Caco-2 (cell line): ENCODE data around the gene NTN1. TPM values are rescaled to one million over a fixed set of nuclear protein-coding genes. Genes with fewer than 3 reads are reported as not detected.

Source experiments
- BruUV-seq: library from RNA; stranded (reverse); fragments of 400-500 nt; replicated peaks from 2 replicates; lab custom pipeline; 2021; lab: Mats Ljungman, UMichigan
- CTCF ChIA-PET: fragments of 300-600 bp; sonication (Branson Sonifier 250); formaldehyde crosslinking; loops from one replicate; lab custom pipeline; 2022; ENCODE audit warnings: antibody characterized with exemption; lab: Charles Lee
- POLR2A ChIA-PET: fragments of 300-600 bp; sonication (Branson Sonifier 250); formaldehyde crosslinking; loops from one replicate; lab custom pipeline; 2022; ENCODE audit warnings: antibody characterized with exemption; lab: Charles Lee
- DNase-seq, 2 experiments: peaks; one replicate each; pipeline versions ENCODE4 v3.0.0 to v3.0.0-alpha.2; 2020 to 2022
- H3K27me3 ChIP-seq: replicated peaks from 2 replicates; pipeline ENCODE4 v1.6.0; 2011; ENCODE audit warnings: low read length; ENCODE audit not compliant: control insufficient read depth, insufficient read depth
- H3K36me3 ChIP-seq: 2 replicates; pipeline ENCODE4 v1.5.1; 2011; ENCODE audit warnings: low read length; ENCODE audit not compliant: control insufficient read depth, insufficient read depth
- H3K4me1 ChIP-seq: fragments of 250-450 bp; sonication (Bioruptor Pico); 2 replicates; pipeline ENCODE4 v1.5.1; 2020; ENCODE audit warnings: mild to moderate bottlenecking
- H3K4me3 ChIP-seq: 2 replicates; pipeline ENCODE4 v1.5.1; 2011; ENCODE audit warnings: low read depth, mild to moderate bottlenecking, control low read depth, low read length
- H3K9me3 ChIP-seq: fragments of 250-450 bp; sonication (Bioruptor Pico); 2 replicates; pipeline ENCODE4 v1.5.1; 2020; ENCODE audit warnings: mild to moderate bottlenecking, moderate library complexity
- H3K27ac Mint-ChIP-seq: one replicate; pipeline ENCODE4 v1.8.0; 2022; ENCODE audit warnings: mixed read lengths; ENCODE audit not compliant: unreplicated experiment
- H3K27me3 Mint-ChIP-seq: one replicate; pipeline ENCODE4 v1.8.0; 2022; ENCODE audit warnings: mixed read lengths; ENCODE audit not compliant: insufficient read depth, unreplicated experiment
- H3K36me3 Mint-ChIP-seq: one replicate; pipeline ENCODE4 v1.8.0; 2022; ENCODE audit warnings: mild to moderate bottlenecking, mixed read lengths; ENCODE audit not compliant: insufficient read depth, unreplicated experiment
- H3K4me1 Mint-ChIP-seq: one replicate; pipeline ENCODE4 v1.8.0; 2022; ENCODE audit warnings: low read depth, mixed read lengths; ENCODE audit not compliant: unreplicated experiment
- H3K4me3 Mint-ChIP-seq: one replicate; pipeline ENCODE4 v1.8.0; 2022; ENCODE audit warnings: mild to moderate bottlenecking, moderate library complexity, mixed read lengths; ENCODE audit not compliant: unreplicated experiment
- H3K9me3 Mint-ChIP-seq: one replicate; pipeline ENCODE4 v1.8.0; 2022; ENCODE audit warnings: mixed read lengths; ENCODE audit not compliant: unreplicated experiment
- intact Hi-C: fragments of 100-400 bp; cut with micrococcal nuclease; formaldehyde crosslinking; loops from one replicate; pipeline ENCODE4 v1.10.0; 2022; ENCODE audit not compliant: unreplicated experiment
- total RNA-seq: library from RNA; stranded (reverse); gene quantifications from 2 replicates; pipeline ENCODE4 v1.2.3, GENCODE V29; 2022
- TF ChIP-seq, protein P1 (sequence below), 2 experiments: fragments of 200-600 bp in 1 of 2; IDR thresholded peaks; 1 replicate in 1 of 2; 2 replicates in 1 of 2; pipeline versions ENCODE4 v1.5.1 to v1.8.0; 2011 to 2022; ENCODE audit warnings: antibody characterized with exemption in 1 of 2, control low read depth in 1 of 2, inconsistent platforms in 1 of 2, low read depth in 1 of 2, low read length in 1 of 2, mild to moderate bottlenecking in 1 of 2, moderate library complexity in 1 of 2; ENCODE audit not compliant: insufficient read depth in 1 of 2, severe bottlenecking in 1 of 2, unreplicated experiment in 1 of 2

Gene NTN1
- total RNA-seq, 1 experiment from 2014 or later = 0.88 TPM

DNA sequence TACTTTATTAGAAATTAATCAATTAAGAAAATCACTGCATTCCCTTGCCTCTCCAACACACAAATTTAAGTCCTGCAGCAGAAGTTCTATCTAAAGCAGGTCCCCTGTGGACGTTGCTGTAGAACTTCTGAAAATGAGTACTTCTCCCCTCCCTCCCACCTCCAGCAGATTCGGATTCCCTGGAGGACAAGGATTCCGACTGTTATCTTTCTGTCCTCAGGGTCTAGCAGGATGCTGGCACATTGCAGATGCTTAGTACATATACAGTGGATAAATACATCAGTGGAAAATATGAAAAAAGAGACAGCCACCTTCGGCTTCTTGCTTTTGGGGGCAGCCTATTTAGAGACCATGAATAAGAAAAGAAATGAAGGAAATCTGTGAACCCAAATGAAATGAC lies 32.1 kb downstream of the NTN1 start:
- H3K36me3 ChIP-seq = no peaks in the 10 kb centered on the region
- intact Hi-C loops = no loop called here
- ChIA-PET CTCF (no interaction called here), POLR2A (no interaction called here)
- no peaks in the 10 kb centered on the region for H3K4me1 ChIP-seq
- Mint-ChIP-seq H3K4me3 (no peak overlapping the region), H3K27ac (no peak overlapping the region), H3K36me3 (no peaks in the 10 kb centered on the region), H3K27me3 (no peaks in the 10 kb centered on the region), H3K9me3 (no peaks in the 10 kb centered on the region), H3K4me1 (no peaks in the 10 kb centered on the region)
- TF ChIP-seq, protein P1, sequence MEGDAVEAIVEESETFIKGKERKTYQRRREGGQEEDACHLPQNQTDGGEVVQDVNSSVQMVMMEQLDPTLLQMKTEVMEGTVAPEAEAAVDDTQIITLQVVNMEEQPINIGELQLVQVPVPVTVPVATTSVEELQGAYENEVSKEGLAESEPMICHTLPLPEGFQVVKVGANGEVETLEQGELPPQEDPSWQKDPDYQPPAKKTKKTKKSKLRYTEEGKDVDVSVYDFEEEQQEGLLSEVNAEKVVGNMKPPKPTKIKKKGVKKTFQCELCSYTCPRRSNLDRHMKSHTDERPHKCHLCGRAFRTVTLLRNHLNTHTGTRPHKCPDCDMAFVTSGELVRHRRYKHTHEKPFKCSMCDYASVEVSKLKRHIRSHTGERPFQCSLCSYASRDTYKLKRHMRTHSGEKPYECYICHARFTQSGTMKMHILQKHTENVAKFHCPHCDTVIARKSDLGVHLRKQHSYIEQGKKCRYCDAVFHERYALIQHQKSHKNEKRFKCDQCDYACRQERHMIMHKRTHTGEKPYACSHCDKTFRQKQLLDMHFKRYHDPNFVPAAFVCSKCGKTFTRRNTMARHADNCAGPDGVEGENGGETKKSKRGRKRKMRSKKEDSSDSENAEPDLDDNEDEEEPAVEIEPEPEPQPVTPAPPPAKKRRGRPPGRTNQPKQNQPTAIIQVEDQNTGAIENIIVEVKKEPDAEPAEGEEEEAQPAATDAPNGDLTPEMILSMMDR (IDR thresholded peaks at IDR 0.05; ENCODE audit: insufficient read depth in 1 of 2, low read depth in 1 of 2, low read length in 1 of 2, severe bottlenecking in 1 of 2, unreplicated experiment in 1 of 2) = no peak
- no TSS peak for BruUV-seq
- no peak overlapping the region for H3K4me3 ChIP-seq
- no peaks in the 10 kb centered on the region for H3K9me3 ChIP-seq
- H3K27me3 ChIP-seq = no peaks in the 10 kb centered on the region
- no peak for DNase-seq

DNA sequence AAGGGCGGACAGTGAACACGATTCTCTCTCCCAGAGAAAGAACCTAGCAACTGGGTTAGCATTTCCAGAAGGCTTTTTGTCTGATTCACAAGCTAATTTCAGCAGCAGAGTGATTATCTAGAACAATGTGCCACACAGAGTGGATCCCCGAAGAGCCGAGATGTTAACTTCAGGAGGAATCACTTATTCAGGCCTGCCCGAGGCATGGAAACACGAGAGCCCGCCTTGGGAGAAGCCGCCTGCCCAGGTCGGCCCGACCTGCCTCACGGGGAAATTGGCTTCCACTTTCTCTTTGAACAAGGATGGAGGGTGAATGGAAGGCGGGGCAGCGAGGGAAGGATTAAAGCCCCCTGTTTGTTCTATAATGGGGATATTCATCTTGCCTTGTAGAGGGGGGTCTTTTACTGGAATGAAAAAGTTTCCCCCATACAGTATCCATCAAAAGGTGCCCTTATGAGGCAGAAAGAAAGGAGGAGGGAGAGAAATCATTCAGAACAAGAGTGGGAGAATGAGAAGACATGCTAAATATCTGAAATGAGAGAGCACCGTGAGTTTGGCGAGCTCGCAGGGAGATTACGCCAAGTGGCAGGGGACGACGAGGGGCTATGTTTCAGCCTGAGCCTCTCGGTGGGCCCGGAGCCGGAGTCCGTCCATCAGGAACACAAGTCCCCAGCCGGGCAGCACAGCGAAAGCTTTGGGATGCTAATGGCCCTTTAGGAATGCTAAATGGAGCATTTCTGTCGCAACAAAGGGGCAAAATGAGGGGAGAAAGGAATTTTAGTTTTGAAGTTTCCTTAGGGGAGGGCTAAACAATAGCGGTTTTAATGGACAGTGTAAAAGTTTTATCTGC lies 33.0 kb downstream of the NTN1 start:
- no peaks in the 10 kb centered on the region for H3K36me3 Mint-ChIP-seq
- intact Hi-C loops = no loop called here
- H3K9me3 Mint-ChIP-seq = no peaks in the 10 kb centered on the region
- TF ChIP-seq, protein P1 (IDR thresholded peaks at IDR 0.05; ENCODE audit: insufficient read depth in 1 of 2, low read depth in 1 of 2, low read length in 1 of 2, severe bottlenecking in 1 of 2, unreplicated experiment in 1 of 2) = no peak
- H3K4me1 ChIP-seq = no peaks in the 10 kb centered on the region
- H3K36me3 ChIP-seq = no peaks in the 10 kb centered on the region
- no peak overlapping the region for H3K4me3 Mint-ChIP-seq
- DNase-seq = no peak
- no peaks in the 10 kb centered on the region for H3K27me3 ChIP-seq
- H3K4me3 ChIP-seq = no peak overlapping the region
- POLR2A ChIA-PET = no interaction called here
- CTCF ChIA-PET = interaction anchor here (0.5 kb wide), 1 partner anchor 12 kb away, joined by 3 read pairs; no protein-coding TSS in a partner anchor
- no peak overlapping the region for H3K27ac Mint-ChIP-seq
- no TSS peak for BruUV-seq
- no peaks in the 10 kb centered on the region for H3K9me3 ChIP-seq
- no peaks in the 10 kb centered on the region for H3K4me1 Mint-ChIP-seq
- no peaks in the 10 kb centered on the region for H3K27me3 Mint-ChIP-seq

DNA sequence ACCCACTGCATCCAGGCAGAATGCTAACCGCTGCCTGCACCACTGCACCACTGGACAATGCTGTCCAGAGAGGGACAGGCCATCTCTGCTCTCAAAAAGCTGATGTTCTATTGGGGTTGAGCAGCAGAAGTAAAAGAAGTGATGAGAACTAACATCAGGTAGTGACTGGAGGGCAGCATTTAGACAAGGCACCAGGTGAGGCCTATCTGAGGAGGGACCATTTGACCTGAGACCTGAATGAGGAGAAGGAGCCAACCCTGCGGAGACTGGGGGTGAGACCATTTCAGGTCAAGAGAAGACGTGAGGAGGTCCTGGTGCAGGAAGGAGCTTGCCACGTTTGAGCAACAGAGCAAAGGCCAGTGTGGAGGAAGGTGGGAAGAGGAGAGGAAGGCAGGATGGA lies 34.0 kb downstream of the NTN1 start:
- no TSS peak for BruUV-seq
- H3K4me1 Mint-ChIP-seq = no peaks in the 10 kb centered on the region
- no peaks in the 10 kb centered on the region for H3K9me3 Mint-ChIP-seq
- DNase-seq = no peak
- Histone ChIP-seq H3K4me1 (no peaks in the 10 kb centered on the region), H3K4me3 (no peak overlapping the region), H3K9me3 (no peaks in the 10 kb centered on the region), H3K27me3 (no peaks in the 10 kb centered on the region), H3K36me3 (no peaks in the 10 kb centered on the region)
- no peaks in the 10 kb centered on the region for H3K36me3 Mint-ChIP-seq
- POLR2A ChIA-PET = no interaction called here
- H3K4me3 Mint-ChIP-seq = no peak overlapping the region
- CTCF ChIA-PET = no interaction called here
- TF ChIP-seq, protein P1 (IDR thresholded peaks at IDR 0.05; ENCODE audit: insufficient read depth in 1 of 2, low read depth in 1 of 2, low read length in 1 of 2, severe bottlenecking in 1 of 2, unreplicated experiment in 1 of 2) = no peak
- intact Hi-C loops = no loop called here
- H3K27me3 Mint-ChIP-seq = no peaks in the 10 kb centered on the region
- H3K27ac Mint-ChIP-seq = no peak overlapping the region
